NT2/D1 (cell line): ENCODE measurements around the gene AASDH.

ENCODE experiments used
- SUZ12 ChIP-seq: IDR thresholded peaks from 2 replicates; pipeline ENCODE4 v1.6.1; 2011; ENCODE audit not compliant: insufficient read length, insufficient read depth; ENCODE audit errors: extremely low read depth
- YY1 ChIP-seq: IDR thresholded peaks from 2 replicates; pipeline ENCODE4 v1.6.1; 2011; ENCODE audit not compliant: insufficient read length, insufficient read depth
- ZNF274 ChIP-seq: IDR thresholded peaks from 2 replicates; pipeline ENCODE4 v1.6.1; 2011; ENCODE audit warnings: mild to moderate bottlenecking, low read depth, low read length

DNA sequence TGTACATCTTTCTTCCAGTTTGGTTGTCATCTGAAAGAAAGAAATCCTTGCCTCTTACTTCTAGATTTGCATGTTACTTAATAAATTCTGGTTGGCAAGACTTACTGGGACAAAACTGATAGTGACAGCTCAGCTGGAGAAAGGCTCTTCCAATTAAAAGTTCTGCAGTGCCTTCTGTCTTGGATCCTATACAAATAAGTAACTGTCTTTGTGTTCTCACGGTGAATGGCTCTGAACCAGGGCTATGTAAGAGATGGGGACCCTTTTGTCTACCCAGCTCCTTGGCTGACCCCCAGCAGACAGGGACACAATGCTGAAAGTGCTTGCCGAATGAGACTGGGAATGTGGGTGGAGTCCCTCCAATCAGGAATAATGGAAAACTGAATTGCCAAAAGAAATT lies 89.5 kb downstream of the AASDH start:
- TF ChIP-seq ZNF274 (no peak), SUZ12 (no peak), YY1 (no peak)
